IPS-20b (cell line): ENCODE data around the gene RASGRP1.
A peak's percentile ranks its signal among the peaks of the same experiment; 100 is the strongest.

ENCODE experiments used
- H3K27ac ChIP-seq: one replicate; pipeline ENCODE4 v1.5.1; 2013; ENCODE audit warnings: low read length
- H3K27me3 ChIP-seq: 2 replicates; pipeline ENCODE4 v1.6.1; 2013; ENCODE audit warnings: mild to moderate bottlenecking, low read length, inconsistent platforms; ENCODE audit not compliant: insufficient read depth
- H3K36me3 ChIP-seq: 2 replicates; pipeline ENCODE4 v1.6.1; 2013; ENCODE audit warnings: low read depth, mild to moderate bottlenecking, inconsistent platforms, low read length, moderate library complexity; ENCODE audit not compliant: insufficient read depth
- H3K4me1 ChIP-seq: 2 replicates; pipeline ENCODE4 v1.6.1; 2013; ENCODE audit warnings: mild to moderate bottlenecking, control low read depth, inconsistent platforms, low read length, moderate library complexity; ENCODE audit not compliant: insufficient read depth
- H3K4me3 ChIP-seq: 2 replicates; pipeline ENCODE4 v1.5.1; 2013; ENCODE audit warnings: mild to moderate bottlenecking, low read length, inconsistent platforms
- H3K9ac ChIP-seq: 2 replicates; pipeline ENCODE4 v1.6.1; 2013; ENCODE audit warnings: low read depth, mild to moderate bottlenecking, inconsistent platforms, low read length, moderate library complexity
- H3K9me3 ChIP-seq: 2 replicates; pipeline ENCODE4 v1.6.1; 2013; ENCODE audit warnings: mild to moderate bottlenecking, low read depth, low read length, inconsistent platforms; ENCODE audit not compliant: insufficient read depth

RASGRP1 gene

DNA sequence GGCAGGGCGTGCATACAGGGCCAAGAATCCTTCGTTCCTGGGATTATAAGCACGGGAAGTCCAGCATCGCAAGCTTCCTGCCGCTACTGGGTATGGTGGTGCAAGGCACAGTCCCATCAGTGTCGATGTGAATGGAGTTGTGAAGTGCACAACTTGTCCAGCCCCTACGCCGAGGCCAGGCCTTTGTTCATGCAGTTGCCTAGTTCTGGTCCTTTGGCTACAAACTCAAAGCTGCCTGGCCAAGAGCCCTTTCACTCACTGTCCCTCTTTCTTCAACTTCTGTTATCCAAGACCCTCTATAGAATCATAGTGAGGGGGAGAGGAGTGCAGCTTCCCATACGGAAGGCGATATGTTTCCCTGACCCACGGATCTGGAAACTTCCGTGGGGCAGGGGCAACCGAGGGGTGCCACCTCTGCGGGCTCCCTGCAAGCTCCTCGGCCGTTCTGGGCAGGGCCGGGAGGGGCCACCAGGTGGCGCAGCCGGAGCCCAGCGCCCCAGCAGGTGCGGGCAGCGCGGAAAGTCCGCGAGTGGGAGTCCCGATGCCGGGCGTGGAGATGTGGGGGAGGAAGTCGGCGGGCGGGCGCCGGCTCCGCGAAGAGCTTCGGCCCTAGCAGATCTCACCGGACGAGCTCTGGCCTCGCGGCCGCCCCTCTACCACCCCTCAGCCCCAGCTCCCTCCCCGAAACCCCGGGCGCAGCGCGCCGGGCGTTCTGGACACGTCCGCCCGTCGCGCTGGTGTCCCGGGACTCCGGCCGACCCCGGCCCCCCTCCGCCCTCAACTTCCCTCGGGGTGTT lies 693 bp downstream of the RASGRP1 start:
- peak overlapping the region; percentile 73 for H3K4me3 ChIP-seq
- no peaks in the 10 kb centered on the region; the same call in 1 of the 2 replicates for H3K4me1 ChIP-seq
- peak overlapping the region; percentile 8; the same call in 1 of the 2 replicates for H3K9ac ChIP-seq
- H3K27ac ChIP-seq, result no peak overlapping the region
- peaks cover 48% of the 10 kb centered on the region for H3K27me3 ChIP-seq
- H3K36me3 ChIP-seq, result no peaks in the 10 kb centered on the region
- no peaks in the 10 kb centered on the region for H3K9me3 ChIP-seq

DNA sequence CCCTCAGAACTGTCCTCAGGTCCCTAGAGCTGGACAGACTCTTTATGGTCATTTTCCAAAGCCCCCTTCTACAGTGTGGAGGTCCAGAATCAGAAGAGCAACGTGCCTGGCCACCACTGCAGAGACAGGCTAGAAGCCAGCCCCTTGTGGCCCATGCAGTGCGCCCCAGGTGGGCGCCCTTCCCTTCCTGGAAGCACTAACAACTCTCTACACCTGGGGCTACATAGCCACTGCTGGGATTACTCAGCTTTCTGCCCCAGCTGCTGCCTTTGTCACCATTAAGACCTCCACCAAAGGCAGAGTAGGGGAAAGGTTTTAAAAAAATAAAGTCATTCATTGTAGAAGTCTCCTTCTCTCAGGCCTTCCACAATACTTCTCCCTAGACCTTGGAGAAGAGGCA lies 2.3 kb downstream of the RASGRP1 start:
- H3K9ac ChIP-seq, result no peak overlapping the region

DNA sequence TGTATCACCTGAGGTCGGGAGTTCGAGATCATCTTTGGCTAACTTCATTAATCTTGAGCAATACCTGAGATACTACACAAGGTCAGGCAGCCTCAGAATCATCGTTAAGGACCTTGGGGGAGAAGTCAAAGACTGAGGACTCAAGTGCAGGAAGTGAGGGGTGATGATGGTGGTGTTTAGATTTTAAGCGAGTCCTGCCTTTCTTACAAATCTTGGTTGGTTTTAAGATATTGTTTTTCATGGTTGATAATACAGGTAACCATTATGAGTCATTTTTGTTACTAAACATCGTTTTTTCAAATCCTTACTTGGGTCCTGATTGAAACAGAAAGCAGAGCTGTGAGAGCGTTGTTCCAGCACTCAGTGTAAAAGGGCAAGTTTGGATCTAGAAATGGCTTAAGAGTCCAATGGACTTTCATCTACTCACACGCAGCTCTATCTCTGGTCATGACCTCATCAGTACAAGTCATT lies 4.1 kb downstream of the RASGRP1 start:
- Histone ChIP-seq H3K4me1 (no peaks in the 10 kb centered on the region; the same call in 1 of the 2 replicates), H3K9me3 (no peaks in the 10 kb centered on the region), H3K27ac (no peak overlapping the region), H3K36me3 (no peaks in the 10 kb centered on the region), H3K9ac (no peak overlapping the region), H3K4me3 (no peak overlapping the region), H3K27me3 (peaks cover 30% of the 10 kb centered on the region)

More for the DNA sequence above, 2.3 kb downstream of the RASGRP1 start:
- H3K36me3 ChIP-seq, result no peaks in the 10 kb centered on the region
- H3K4me3 ChIP-seq, result no peak overlapping the region
- no peaks in the 10 kb centered on the region; the same call in 1 of the 2 replicates for H3K4me1 ChIP-seq
- H3K27ac ChIP-seq, result no peak overlapping the region
- no peaks in the 10 kb centered on the region for H3K9me3 ChIP-seq
- peaks cover 47% of the 10 kb centered on the region for H3K27me3 ChIP-seq

DNA sequence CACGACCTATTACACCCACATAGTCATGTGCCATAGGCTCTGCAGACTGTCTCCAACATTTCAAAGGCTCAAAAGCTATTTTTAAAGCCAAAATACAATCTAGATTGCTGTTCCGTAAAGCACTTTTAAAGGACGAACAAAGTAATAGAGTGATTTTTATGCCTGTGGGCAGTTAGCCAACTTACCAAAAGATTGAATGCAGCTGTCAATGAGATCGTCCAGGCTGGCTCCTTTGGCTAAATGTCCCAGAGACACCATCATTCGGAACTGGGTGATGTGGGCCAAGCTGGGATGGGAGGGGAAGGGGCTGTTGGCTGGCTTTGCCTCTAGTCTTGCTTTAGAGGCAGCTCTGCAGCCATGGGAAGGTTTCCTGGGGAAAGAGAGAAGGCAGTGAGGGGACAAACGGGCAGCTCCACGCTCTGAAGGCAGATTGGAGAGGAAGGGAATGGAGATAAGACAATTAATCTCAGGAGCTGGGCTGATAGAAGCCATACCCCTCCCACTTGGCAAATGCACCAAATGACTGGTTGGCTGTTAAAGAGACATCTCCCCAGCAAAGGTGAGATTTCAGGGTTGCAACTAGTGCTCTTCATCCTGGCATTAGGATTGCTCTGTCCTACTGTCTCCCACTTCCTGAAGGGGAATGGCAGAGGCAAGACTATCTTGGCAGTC lies 4.8 kb downstream of the RASGRP1 start:
- H3K4me3 ChIP-seq, result no peak overlapping the region
- H3K9me3 ChIP-seq, result no peaks in the 10 kb centered on the region
- H3K27ac ChIP-seq, result no peak overlapping the region
- H3K9ac ChIP-seq, result no peak overlapping the region
- peaks cover 22% of the 10 kb centered on the region for H3K27me3 ChIP-seq
- H3K4me1 ChIP-seq, result no peaks in the 10 kb centered on the region; the same call in 1 of the 2 replicates
- no peaks in the 10 kb centered on the region for H3K36me3 ChIP-seq

DNA sequence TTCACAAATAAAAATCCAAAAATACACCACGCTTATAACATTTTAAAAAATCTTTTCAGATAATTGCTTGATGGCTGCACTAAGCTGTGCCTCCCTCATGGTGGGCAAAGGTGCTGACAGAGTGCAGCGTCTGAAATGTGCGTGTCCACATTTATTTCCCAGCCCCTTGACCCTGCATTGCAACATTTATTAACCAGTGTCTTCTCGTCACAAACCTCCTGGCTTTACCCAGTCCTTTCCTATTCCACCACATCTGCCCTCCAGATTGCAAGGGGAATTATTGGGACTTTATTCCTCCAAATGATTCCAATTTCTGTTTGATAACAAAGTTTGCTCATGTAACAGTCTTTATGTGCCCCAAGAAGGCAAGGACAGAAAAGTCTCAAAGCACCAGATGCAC lies 5.5 kb downstream of the RASGRP1 start:
- H3K36me3 ChIP-seq, result no peaks in the 10 kb centered on the region

DNA sequence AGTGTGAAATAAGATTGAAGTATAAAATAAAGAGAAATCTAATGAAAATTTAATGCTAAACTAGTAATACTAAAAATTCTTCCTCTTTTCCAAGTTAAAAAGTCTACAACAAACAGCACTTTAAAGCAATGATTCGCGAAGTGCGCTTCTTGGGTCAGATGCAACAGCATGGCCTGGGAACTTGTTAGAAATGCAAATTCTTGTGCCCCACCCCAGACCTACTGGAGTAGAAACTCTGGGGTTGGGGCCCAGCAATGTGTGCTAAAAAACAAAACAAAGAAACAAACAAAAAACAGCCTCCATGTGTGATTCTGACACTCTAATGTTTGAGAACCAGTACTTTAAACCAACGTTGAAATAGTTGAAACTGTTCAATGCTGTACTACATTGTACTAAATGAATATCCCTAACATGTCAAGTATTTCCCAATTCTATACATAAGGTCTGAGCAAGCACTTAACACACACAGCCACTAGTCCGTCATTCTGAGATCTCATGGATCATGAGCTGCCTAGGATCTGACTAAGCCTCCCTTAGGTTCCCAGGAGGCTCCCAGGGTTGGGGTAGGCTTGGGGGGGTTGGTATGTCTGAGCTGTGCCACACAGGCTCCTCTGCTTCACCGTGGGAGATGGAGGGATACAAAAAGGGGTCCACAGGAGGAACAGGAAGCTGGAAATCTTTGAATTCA lies 6.1 kb downstream of the RASGRP1 start:
- Histone ChIP-seq H3K4me1 (no peaks in the 10 kb centered on the region), H3K36me3 (no peaks in the 10 kb centered on the region), H3K27me3 (peaks cover 15% of the 10 kb centered on the region), H3K9ac (no peak overlapping the region), H3K4me3 (no peak overlapping the region), H3K27ac (no peak overlapping the region), H3K9me3 (no peaks in the 10 kb centered on the region)

More for the DNA sequence above, 5.5 kb downstream of the RASGRP1 start:
- no peak overlapping the region for H3K4me3 ChIP-seq
- no peaks in the 10 kb centered on the region; the same call in 1 of the 2 replicates for H3K4me1 ChIP-seq
- peaks cover 21% of the 10 kb centered on the region for H3K27me3 ChIP-seq
- no peak overlapping the region for H3K9ac ChIP-seq
- no peaks in the 10 kb centered on the region for H3K9me3 ChIP-seq
- H3K27ac ChIP-seq, result no peak overlapping the region

DNA sequence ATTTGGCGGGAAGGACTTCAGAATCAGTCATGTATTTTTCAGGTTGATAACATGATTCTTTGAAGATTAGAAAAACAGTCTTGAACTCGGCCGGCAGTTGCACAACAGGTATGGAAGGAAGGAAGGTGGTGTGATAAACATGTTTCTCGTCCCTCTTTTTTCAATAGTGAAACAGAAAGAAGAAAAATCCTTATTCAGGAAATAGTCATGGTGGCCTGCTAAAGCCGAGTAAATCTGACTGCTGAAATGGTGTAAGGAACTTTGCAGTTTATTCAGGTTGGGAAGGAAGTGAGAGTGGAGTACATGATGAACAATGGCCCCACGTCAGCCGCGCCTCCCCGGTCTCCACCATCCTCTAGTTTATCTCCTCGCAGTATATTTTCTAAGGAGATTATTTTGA lies 6.7 kb downstream of the RASGRP1 start:
- no peak overlapping the region for H3K4me3 ChIP-seq
- no peak overlapping the region for H3K9ac ChIP-seq

DNA sequence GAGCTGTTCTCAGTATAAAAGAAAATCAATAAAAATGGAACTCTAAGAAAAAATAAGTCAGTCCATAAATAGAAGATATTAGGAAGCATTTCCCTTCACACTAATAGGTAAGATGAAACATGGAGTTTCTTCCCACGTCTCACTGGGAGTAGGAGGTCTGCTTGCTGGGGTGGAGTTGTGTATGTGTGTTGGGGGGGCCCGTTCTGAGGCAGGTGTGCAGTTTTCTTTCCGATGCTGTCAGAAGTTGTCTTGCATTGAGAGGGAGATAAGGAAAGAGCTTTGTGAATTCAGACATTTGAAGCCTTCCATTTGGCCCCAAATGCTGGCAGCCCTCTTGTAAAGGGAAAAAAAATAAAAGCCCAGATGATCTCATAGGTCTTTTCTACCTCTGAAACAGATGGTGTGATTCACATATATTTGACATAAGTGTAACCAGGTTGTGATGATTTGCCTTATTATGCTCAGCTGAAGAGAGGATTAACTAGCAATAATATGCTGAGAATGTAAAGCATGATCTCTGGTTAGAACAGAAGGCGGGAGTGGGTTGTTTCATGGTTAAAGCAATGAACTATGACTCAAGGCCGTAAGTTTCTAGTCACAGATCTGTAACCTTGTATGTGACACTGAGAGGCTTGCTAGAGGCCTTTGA lies 8.8 kb downstream of the RASGRP1 start:
- Histone ChIP-seq H3K27ac (no peak overlapping the region), H3K36me3 (no peaks in the 10 kb centered on the region), H3K4me1 (peaks cover 10% of the 10 kb centered on the region; the same call in 1 of the 2 replicates), H3K27me3 (no peaks in the 10 kb centered on the region; the same call in 1 of the 2 replicates), H3K9me3 (no peaks in the 10 kb centered on the region), H3K4me3 (no peak overlapping the region), H3K9ac (no peak overlapping the region)

More for the DNA sequence above, 6.7 kb downstream of the RASGRP1 start:
- H3K4me1 ChIP-seq, result 0 out of 2 replicates have a peak, but pooled peaks cover 4% of the 10 kb centered on the region
- H3K36me3 ChIP-seq, result no peaks in the 10 kb centered on the region
- H3K27ac ChIP-seq, result no peak overlapping the region
- H3K9me3 ChIP-seq, result no peaks in the 10 kb centered on the region
- H3K27me3 ChIP-seq, result peaks cover 9% of the 10 kb centered on the region

DNA sequence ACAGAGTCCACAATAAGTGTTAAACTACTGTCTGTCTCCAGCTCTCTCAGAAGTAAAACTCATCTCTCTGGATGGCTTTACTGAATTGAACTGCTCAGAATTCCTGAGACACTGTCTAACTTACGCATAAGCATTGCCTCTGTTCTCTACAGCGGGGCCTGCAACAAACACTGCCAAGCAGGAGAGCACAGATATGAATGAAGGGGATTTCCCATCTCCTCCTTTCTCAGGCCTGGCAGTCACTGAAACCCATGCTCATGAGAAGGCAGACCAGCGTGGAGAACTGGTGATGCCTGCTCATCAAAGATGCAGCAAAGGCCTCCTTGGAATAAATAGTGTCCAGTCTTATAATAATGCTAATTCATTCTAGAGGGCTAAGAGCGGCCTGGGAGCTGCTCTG lies 10.3 kb downstream of the RASGRP1 start:
- Histone ChIP-seq H3K4me1 (peaks cover 10% of the 10 kb centered on the region; the same call in 1 of the 2 replicates), H3K4me3 (no peak overlapping the region), H3K9ac (no peak overlapping the region)

DNA sequence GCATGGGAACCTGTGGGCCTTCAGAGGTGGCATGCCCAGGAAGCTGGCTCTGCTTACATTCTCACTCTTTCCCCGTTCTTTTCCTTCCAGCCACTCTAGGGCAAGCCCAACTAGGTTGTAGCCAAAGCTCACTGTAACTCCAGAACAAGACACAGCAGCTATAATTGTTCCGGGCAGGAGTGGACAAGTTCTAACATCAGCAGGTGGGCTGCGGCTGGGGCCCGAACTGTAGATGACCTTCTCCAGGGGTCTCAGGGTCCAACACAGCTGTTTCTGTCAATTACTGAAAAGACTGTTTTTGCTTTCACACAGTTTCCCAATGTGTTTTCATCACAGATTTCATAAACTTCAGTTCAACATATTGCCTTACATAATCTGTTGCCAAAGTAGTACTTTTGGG lies 11.5 kb downstream of the RASGRP1 start:
- H3K9ac ChIP-seq, result no peak overlapping the region
- no peaks in the 10 kb centered on the region for H3K9me3 ChIP-seq
- H3K36me3 ChIP-seq, result no peaks in the 10 kb centered on the region
- H3K4me3 ChIP-seq, result no peak overlapping the region
- H3K27me3 ChIP-seq, result no peaks in the 10 kb centered on the region; the same call in 1 of the 2 replicates
- H3K4me1 ChIP-seq, result peaks cover 10% of the 10 kb centered on the region; the same call in 1 of the 2 replicates
- H3K27ac ChIP-seq, result no peak overlapping the region

More for the DNA sequence above, 10.3 kb downstream of the RASGRP1 start:
- Histone ChIP-seq H3K9me3 (no peaks in the 10 kb centered on the region), H3K27me3 (no peaks in the 10 kb centered on the region; the same call in 1 of the 2 replicates), H3K36me3 (no peaks in the 10 kb centered on the region), H3K27ac (no peak overlapping the region)
